Ectodermal cell (in vitro differentiated cells): Measurements from ENCODE around the gene TFF1.
"Not testable (repeated sequence)": the region's sequence is repeated elsewhere in the genome, so short reads cannot be mapped to it uniquely, and the experiment has no call there.

ENCODE experiments used
- H3K27ac ChIP-seq: 2 replicates; pipeline ENCODE4 v1.7.0; 2013; ENCODE audit warnings: mild to moderate bottlenecking, low read depth, low read length; ENCODE audit not compliant: insufficient read depth, poor library complexity, severe bottlenecking
- H3K27me3 ChIP-seq: 2 replicates; pipeline ENCODE4 v1.7.0; 2013; ENCODE audit warnings: mild to moderate bottlenecking, low read length; ENCODE audit not compliant: insufficient read depth, control insufficient read depth, poor library complexity, severe bottlenecking
- H3K36me3 ChIP-seq: one replicate; pipeline ENCODE4 v1.7.0; 2013; ENCODE audit warnings: low read length; ENCODE audit not compliant: control insufficient read depth, insufficient read depth
- H3K4me1 ChIP-seq: one replicate; pipeline ENCODE4 v1.7.0; 2013; ENCODE audit warnings: low read length; ENCODE audit not compliant: control insufficient read depth, insufficient read depth
- H3K4me3 ChIP-seq: 2 replicates; pipeline ENCODE4 v1.7.0; 2013; ENCODE audit warnings: low read depth, low read length, control low read depth; ENCODE audit not compliant: insufficient read depth
- H3K9me3 ChIP-seq: 2 replicates; pipeline ENCODE4 v1.7.0; 2013; ENCODE audit warnings: mild to moderate bottlenecking, low read length, moderate library complexity; ENCODE audit not compliant: control insufficient read depth
- WGBS, 2 experiments: methylation state at CpG; one replicate each; pipeline ENCODE4 v1.1.7; 2013; ENCODE audit warnings: missing lambda C conversion rate in 2 of 2; 5-methylcytosine and 5-hydroxymethylcytosine counted together

TFF1 gene

GRCh38 chr21:42409366-42409765, 43.0 kb upstream of the TFF1 start:
- Histone ChIP-seq H3K4me3 (no peak overlapping the region), H3K36me3 (no peaks in the 10 kb centered on the region), H3K9me3 (no peaks in the 10 kb centered on the region), H3K27ac (no peak overlapping the region), H3K27me3 (no peaks in the 10 kb centered on the region), H3K4me1 (peaks cover 5% of the 10 kb centered on the region)
- 89 to 90% methylated on average over 7 of the region's 7 CpGs for WGBS, 2 experiments

DNA sequence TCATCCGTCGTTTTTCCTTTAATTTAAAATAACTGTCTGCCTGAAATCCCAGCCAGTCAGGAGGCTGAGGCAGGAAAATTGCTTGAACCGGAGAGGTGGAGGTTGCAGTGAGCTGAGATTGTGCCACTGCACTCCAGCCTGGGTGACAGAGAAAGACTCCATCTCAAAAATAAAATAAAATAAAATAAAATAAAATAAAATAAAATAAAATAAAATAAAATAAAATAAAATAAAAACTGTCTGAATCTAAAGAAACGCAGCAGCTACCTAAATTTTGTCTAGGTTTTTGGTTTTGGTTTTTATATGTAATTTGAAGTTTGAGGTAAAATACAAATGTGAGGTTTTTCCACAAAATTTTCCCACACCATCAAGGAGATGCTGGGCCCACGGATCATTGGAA, 42.4 kb upstream of the TFF1 start:
- H3K36me3 ChIP-seq, H3K4me3 ChIP-seq, H3K4me1 ChIP-seq, H3K9me3 ChIP-seq, H3K27ac ChIP-seq, H3K27me3 ChIP-seq: not testable (repeated sequence)
- WGBS, 2 experiments, result 94 to 96% methylated on average over 4 to 5 of the region's 5 CpGs

DNA sequence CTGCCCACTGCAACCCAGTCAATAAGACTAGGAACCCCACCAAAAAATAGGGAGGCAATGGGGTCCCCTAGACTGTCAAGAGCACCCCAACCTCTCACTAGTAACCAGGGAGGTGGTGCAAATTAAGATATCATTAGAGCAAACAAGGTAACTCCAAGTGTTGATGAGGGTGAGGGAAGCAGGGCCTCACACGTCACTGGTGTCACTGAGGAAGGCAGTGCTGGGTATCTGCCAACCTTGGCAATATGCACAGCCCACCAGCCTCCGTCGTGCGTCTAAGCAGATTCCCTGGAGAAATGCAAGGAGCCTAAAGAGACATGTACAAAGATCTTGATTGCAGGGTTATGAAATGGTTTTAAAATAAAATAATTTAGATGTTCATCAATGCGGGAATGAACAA, 41.1 kb upstream of the TFF1 start:
- no peaks in the 10 kb centered on the region for H3K27me3 ChIP-seq
- no peaks in the 10 kb centered on the region for H3K36me3 ChIP-seq
- peaks cover 5% of the 10 kb centered on the region for H3K4me1 ChIP-seq
- H3K9me3 ChIP-seq, result no peaks in the 10 kb centered on the region
- H3K27ac ChIP-seq, result no peak overlapping the region
- no peak overlapping the region for H3K4me3 ChIP-seq
- WGBS, 2 experiments, result 95 to 96% methylated on average over 4 to 5 of the region's 5 CpGs

DNA sequence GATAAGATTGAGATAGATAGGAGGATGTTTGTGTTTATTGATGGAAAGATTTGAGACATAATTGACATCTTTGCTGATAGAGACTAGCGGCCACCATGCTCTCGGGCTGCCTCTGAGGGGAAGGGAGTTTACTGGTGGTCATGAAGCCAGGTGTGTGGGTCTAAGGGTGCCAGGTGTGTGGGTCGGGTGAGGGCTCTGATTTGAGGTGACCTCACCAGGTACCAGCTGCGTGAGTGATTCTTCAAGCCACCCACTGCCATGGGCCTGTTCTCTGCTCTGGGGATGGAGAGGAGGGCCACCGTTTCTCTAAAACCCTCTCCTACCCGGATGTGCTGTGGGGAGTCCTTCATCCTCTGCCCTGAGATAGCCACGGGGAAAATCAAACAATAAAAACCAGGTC, 40.5 kb upstream of the TFF1 start:
- Histone ChIP-seq H3K4me3 (no peak overlapping the region), H3K9me3 (no peaks in the 10 kb centered on the region), H3K27me3 (no peaks in the 10 kb centered on the region), H3K27ac (no peak overlapping the region), H3K36me3 (no peaks in the 10 kb centered on the region), H3K4me1 (peaks cover 5% of the 10 kb centered on the region)
- 92 to 95% methylated on average over 7 of the region's 7 CpGs for WGBS, 2 experiments

GRCh38 chr21:42406201-42406621, 39.9 kb upstream of the TFF1 start:
- WGBS, 2 experiments, result 87 to 88% methylated on average over 10 of the region's 10 CpGs

DNA sequence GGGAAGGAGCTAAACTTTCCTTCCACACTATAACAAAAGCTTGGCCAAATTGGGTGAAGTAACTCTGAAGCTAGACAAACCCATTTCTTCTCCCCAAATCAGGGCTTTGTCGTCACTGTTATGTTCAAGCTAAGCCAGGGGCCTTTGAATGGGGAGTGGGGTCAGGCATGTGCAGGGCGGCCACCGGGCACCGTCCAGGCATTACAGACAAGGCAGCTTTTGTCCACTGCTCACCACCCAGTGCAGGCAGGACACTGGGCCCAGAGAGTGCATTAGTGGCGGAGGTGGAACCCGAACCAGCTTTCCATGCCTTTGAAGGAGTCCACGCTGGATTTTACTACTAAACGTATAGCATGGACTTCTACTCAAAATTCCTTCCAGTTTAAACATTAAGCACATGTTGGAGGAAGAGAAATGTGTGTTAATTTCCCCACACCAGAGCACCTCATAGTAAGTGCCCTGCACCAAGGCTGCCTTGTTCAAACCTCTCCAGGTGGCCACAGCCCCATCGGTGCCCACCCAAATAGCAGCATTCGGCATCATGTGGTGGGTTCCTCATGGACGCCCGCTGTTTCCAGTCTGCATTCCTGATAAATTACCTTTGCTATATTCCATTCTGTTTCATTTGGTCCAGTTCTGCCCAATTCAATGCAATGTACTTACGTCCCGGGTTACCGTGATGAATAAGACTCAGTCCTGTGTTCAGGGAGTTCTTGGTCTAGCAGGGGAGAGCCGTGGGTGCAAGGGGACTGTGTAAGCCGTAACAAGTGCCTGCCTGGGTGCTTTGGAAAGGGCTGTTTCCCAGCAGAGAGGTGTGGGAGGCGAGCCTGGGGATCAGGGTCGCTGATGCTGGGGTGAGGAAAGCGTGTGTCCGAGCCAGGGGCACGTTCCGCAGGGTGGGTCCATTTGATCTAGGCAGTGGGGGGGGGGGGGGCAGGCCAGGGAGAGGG, 39.0 kb upstream of the TFF1 start:
- Histone ChIP-seq H3K4me1 (peaks cover 5% of the 10 kb centered on the region), H3K4me3 (no peak overlapping the region), H3K27me3 (no peaks in the 10 kb centered on the region), H3K36me3 (no peaks in the 10 kb centered on the region), H3K27ac (no peak overlapping the region), H3K9me3 (no peaks in the 10 kb centered on the region)
- WGBS, 2 experiments, result 91% methylated on average over 22 of the region's 23 CpGs

More at GRCh38 chr21:42406201-42406621, 39.9 kb upstream of the TFF1 start:
- Histone ChIP-seq H3K27ac (no peak overlapping the region), H3K9me3 (no peaks in the 10 kb centered on the region), H3K4me3 (no peak overlapping the region), H3K27me3 (no peaks in the 10 kb centered on the region), H3K36me3 (no peaks in the 10 kb centered on the region), H3K4me1 (peaks cover 5% of the 10 kb centered on the region)

DNA sequence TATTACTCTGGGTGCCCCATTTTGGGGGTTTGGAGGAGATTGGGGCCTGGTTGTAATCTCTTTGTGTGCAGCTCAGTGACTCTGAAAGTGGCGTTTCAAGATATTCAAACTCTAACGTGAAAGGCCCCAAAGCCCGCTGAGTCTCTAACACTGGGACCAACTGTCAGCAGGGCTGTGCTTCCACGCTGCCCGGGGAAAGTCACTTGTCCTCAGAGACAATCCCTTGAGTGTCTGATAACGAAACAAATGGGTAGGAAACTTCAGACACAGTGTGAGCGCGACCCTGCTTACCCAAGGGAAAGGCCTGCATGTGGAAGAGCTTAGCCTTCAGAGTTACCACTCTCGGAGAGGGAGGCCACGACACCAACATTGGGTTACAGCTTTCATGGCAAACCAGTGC, 38.2 kb upstream of the TFF1 start:
- WGBS, 2 experiments, result 87 to 88% methylated on average over 10 of the region's 10 CpGs
- H3K27ac ChIP-seq, result no peak overlapping the region
- no peaks in the 10 kb centered on the region for H3K9me3 ChIP-seq
- H3K36me3 ChIP-seq, result no peaks in the 10 kb centered on the region
- H3K4me1 ChIP-seq, result no peaks in the 10 kb centered on the region
- no peak overlapping the region for H3K4me3 ChIP-seq
- no peaks in the 10 kb centered on the region for H3K27me3 ChIP-seq

GRCh38 chr21:42403611-42404231, 37.4 kb upstream of the TFF1 start, which contains the start of gene UBASH3A:
Gene UBASH3A (plus strand): TSS chr21:42403902. CDS start chr21:42403946, 44 bp downstream.
- H3K9me3 ChIP-seq, result no peaks in the 10 kb centered on the region
- 92% methylated on average over 21 of the region's 21 CpGs for WGBS, 2 experiments
- H3K36me3 ChIP-seq, result no peaks in the 10 kb centered on the region
- H3K4me1 ChIP-seq, result no peaks in the 10 kb centered on the region
- H3K27ac ChIP-seq, result no peak within 1 kb of the TSS
- H3K27me3 ChIP-seq, result no peaks in the 10 kb centered on the region
- H3K4me3 ChIP-seq, result no peak within 1 kb of the TSS

GRCh38 chr21:42401820-42402251, 35.5 kb upstream of the TFF1 start:
- Histone ChIP-seq H3K27ac (no peak overlapping the region), H3K4me1 (no peaks in the 10 kb centered on the region), H3K27me3 (no peaks in the 10 kb centered on the region), H3K9me3 (no peaks in the 10 kb centered on the region), H3K36me3 (no peaks in the 10 kb centered on the region), H3K4me3 (no peak overlapping the region)
- WGBS, 2 experiments, result 85 to 96% methylated on average over 2 of the region's 2 CpGs

DNA sequence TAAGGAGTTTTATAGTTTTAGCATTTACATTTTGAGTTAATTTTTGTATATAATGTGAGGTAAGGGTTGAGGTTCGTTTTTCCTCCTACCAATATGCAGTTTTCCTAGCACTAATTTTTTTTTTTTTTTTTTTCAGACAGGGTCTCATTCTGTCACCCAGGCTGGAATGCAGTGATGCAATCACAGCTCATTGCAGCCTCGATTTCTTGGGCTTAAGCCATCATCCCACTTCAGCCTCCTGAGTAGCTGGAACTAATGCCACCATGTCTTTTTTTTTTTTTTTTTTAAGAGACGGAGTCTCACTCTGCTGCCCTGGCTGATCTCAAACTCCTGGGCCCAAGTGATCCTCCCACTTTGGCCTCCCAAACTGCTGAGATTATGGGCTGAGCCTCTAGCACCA, 34.8 kb upstream of the TFF1 start:
- H3K4me3 ChIP-seq, result no peak overlapping the region
- H3K4me1 ChIP-seq, result no peaks in the 10 kb centered on the region
- H3K27ac ChIP-seq, result no peak overlapping the region
- H3K36me3 ChIP-seq, result no peaks in the 10 kb centered on the region
- 72 to 84% methylated on average over 3 of the region's 3 CpGs for WGBS, 2 experiments
- H3K9me3 ChIP-seq, result no peaks in the 10 kb centered on the region
- no peaks in the 10 kb centered on the region for H3K27me3 ChIP-seq
